PC-3 (cell line): ENCODE results near the gene OVOL3. TPM values are rescaled to one million over a fixed set of nuclear protein-coding genes. Genes with fewer than 3 reads are reported as not detected.
A peak's percentile ranks its signal among the peaks of the same experiment; 100 is the strongest.

Experiments used
- ATAC-seq: fragments of 200-7000 bp; cut with Tn5 transposase; 2 replicates; pipeline ENCODE4 v1.9.1; 2020; ENCODE audit warnings: mild to moderate bottlenecking, moderate library complexity
- BruUV-seq: library from RNA; stranded (reverse); fragments of 400-500 nt; replicated peaks from 2 replicates; lab custom pipeline; 2021; lab: Mats Ljungman, UMichigan
- CTCF ChIA-PET: fragments of 300-600 bp; sonication (Branson Sonifier 250); formaldehyde crosslinking; loops from one replicate; lab custom pipeline; 2022; ENCODE audit warnings: antibody characterized with exemption; lab: Charles Lee
- POLR2A ChIA-PET: fragments of 300-600 bp; sonication (Branson Sonifier 250); formaldehyde crosslinking; loops from one replicate; lab custom pipeline; 2022; ENCODE audit warnings: antibody characterized with exemption; ENCODE audit not compliant: unreplicated experiment; lab: Charles Lee
- DNase-seq: peaks from one replicate; pipeline ENCODE4 v3.0.0-alpha.2; 2015
- H2AFZ ChIP-seq: fragments of 300-600 bp; sonication (generic); 2 replicates; pipeline ENCODE4 v1.6.0; 2016; ENCODE audit warnings: antibody characterized with exemption, low read length
- H3F3A ChIP-seq: fragments of 300-600 bp; sonication (generic); one replicate; pipeline ENCODE4 v1.6.0; 2017; ENCODE audit warnings: antibody characterized with exemption, low read length, control low read depth, mild to moderate bottlenecking; ENCODE audit not compliant: unreplicated experiment
- H3K27ac ChIP-seq: fragments of 300-600 bp; sonication (generic); 2 replicates; pipeline ENCODE4 v1.5.1; 2016; ENCODE audit warnings: mild to moderate bottlenecking, low read length
- H3K27me3 ChIP-seq: fragments of 300-600 bp; sonication (generic); 2 replicates; pipeline ENCODE4 v1.6.1; 2016; ENCODE audit warnings: low read length, mixed read lengths
- H3K36me3 ChIP-seq: fragments of 300-600 bp; sonication (generic); 2 replicates; pipeline ENCODE4 v1.6.1; 2016; ENCODE audit warnings: low read depth, mixed run types, low read length, mixed read lengths
- H3K4me1 ChIP-seq: fragments of 300-600 bp; sonication (generic); 2 replicates; pipeline ENCODE4 v1.5.1; 2016; ENCODE audit warnings: low read length; ENCODE audit not compliant: insufficient read depth
- H3K4me2 ChIP-seq: fragments of 300-600 bp; sonication (generic); 2 replicates; pipeline ENCODE4 v1.6.0; 2016; ENCODE audit warnings: low read length
- H3K4me3 ChIP-seq: fragments of 300-600 bp; sonication (generic); 2 replicates; pipeline ENCODE4 v1.5.1; 2016; ENCODE audit warnings: mild to moderate bottlenecking, low read length, mixed read lengths
- H3K79me2 ChIP-seq: fragments of 300-600 bp; sonication (generic); 2 replicates; pipeline ENCODE4 v1.6.1; 2017; ENCODE audit warnings: low read length, mixed read lengths
- H3K9ac ChIP-seq: fragments of 300-600 bp; sonication (generic); 2 replicates; pipeline ENCODE4 v1.6.0; 2016; ENCODE audit warnings: mild to moderate bottlenecking, low read length
- H3K9me2 ChIP-seq: fragments of 300-600 bp; sonication (generic); replicated peaks from 2 replicates; pipeline ENCODE4 v1.6.1; 2016; ENCODE audit warnings: mixed run types, low read length, mixed read lengths
- H3K9me3 ChIP-seq: fragments of 300-600 bp; sonication (generic); 2 replicates; pipeline ENCODE4 v1.6.1; 2016; ENCODE audit warnings: low read length, mixed read lengths
- H4K20me1 ChIP-seq: fragments of 300-600 bp; sonication (generic); 2 replicates; pipeline ENCODE4 v1.6.1; 2016; ENCODE audit warnings: low read length, mixed read lengths
- EZH2 ChIP-seq: fragments of 300-600 bp; sonication (generic); IDR thresholded peaks from one replicate; pipeline ENCODE4 v1.6.1; 2017; ENCODE audit warnings: antibody characterized with exemption, mild to moderate bottlenecking, low read length; ENCODE audit not compliant: unreplicated experiment
- EZH2phosphoT487 ChIP-seq: fragments of 300-600 bp; sonication (generic); IDR thresholded peaks from 2 replicates; pipeline ENCODE4 v1.6.1; 2018; ENCODE audit warnings: mild to moderate bottlenecking, antibody characterized with exemption, low read length, borderline replicate concordance
- intact Hi-C: fragments of 100-400 bp; cut with micrococcal nuclease; formaldehyde crosslinking; loops from 2 replicates; pipeline ENCODE4 v1.9.0; 2023
- total RNA-seq: library from RNA; depleted of rRNA; stranded (reverse); fragments of >200 nt; gene quantifications from 2 replicates; pipeline ENCODE4 v1.2.3, GENCODE V29; 2014
- TF ChIP-seq, protein P1 (sequence below): fragments of 300-600 bp; sonication (generic); conservative IDR thresholded peaks from 2 replicates; pipeline ENCODE4 v1.5.1; 2017; ENCODE audit warnings: antibody characterized with exemption, low read depth, mild to moderate bottlenecking, low read length

The OVOL3 gene
- total RNA-seq, 1 experiment from 2014 or later = not detected

DNA sequence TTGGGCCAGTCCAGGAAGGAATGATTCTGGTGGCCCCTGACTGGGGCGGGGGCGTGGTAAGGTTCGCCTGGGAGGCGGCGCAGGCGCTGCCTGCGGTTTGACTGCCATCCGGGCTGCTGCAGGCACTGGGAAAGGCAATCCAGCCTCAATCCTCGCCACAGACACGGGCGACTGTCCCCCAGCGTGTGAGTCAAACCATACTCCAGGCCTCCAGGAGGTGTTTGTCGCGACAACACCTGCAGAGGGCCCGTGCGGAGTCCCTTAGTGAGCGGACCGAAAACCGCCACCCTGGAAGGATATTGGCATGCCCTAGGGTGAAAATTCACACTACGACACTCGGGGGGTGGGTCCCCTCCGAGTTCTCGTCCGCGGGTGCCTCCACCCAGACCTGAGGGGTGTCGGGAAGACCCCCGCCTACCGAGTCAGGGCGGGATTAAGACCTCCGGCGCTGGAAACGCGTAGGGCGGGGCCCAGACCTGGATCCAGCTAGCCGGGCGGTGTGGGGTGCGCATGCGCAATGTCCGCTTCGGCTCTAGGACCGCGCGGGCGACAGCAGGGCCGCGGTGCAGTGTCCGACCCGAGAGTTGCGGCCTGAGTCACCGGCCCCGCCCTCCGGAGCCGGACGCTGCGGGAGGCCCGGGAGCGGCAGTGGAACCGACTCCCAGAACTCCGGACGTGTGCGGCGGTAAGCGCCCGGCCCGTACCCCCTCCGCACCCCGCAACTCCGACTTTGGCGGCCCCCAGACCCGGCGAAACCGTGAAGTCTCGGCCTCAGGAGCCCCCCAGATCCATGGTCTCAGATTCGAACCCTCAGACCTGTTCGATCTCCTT, 28.7 kb downstream of the OVOL3 start, which contains the start of gene CAPNS1:
Gene CAPNS1, plus strand, starts transcription at position 594 of the 831 bp plus-strand sequence. CDS start 946 bp downstream, outside the sequence.
- Histone ChIP-seq H4K20me1 (peaks cover 7% of the 10 kb centered on the region; the same call in 1 of the 2 replicates), H2AFZ (peak within 1 kb of the TSS; percentile 92), H3K4me3 (peak within 1 kb of the TSS; percentile 94), H3K36me3 (peaks cover 7% of the 10 kb centered on the region), H3K27me3 (no peaks in the 10 kb centered on the region), H3K4me2 (peak within 1 kb of the TSS; percentile 94), H3K27ac (peak within 1 kb of the TSS; percentile 99), H3K9ac (peak within 1 kb of the TSS; percentile 100), H3F3A (no peaks in the 10 kb centered on the region), H3K79me2 (peaks cover 34% of the 10 kb centered on the region), H3K9me2 (no peaks in the 10 kb centered on the region), H3K4me1 (peaks cover 34% of the 10 kb centered on the region), H3K9me3 (no peaks in the 10 kb centered on the region)
- no peak for TF ChIP-seq EZH2phosphoT487
- TF ChIP-seq, protein P1, sequence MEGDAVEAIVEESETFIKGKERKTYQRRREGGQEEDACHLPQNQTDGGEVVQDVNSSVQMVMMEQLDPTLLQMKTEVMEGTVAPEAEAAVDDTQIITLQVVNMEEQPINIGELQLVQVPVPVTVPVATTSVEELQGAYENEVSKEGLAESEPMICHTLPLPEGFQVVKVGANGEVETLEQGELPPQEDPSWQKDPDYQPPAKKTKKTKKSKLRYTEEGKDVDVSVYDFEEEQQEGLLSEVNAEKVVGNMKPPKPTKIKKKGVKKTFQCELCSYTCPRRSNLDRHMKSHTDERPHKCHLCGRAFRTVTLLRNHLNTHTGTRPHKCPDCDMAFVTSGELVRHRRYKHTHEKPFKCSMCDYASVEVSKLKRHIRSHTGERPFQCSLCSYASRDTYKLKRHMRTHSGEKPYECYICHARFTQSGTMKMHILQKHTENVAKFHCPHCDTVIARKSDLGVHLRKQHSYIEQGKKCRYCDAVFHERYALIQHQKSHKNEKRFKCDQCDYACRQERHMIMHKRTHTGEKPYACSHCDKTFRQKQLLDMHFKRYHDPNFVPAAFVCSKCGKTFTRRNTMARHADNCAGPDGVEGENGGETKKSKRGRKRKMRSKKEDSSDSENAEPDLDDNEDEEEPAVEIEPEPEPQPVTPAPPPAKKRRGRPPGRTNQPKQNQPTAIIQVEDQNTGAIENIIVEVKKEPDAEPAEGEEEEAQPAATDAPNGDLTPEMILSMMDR = no peak; the same call in 1 of the 2 replicates
- no TSS peak for BruUV-seq
- CTCF ChIA-PET = no interaction called here
- POLR2A ChIA-PET = interaction anchor here (0.6 to 0.8 kb wide), 2 partner anchors 11 to 12 kb away, joined by 3 to 5 read pairs; no protein-coding TSS in a partner anchor
- ATAC-seq = peak; percentile 61
- DNase-seq = peak; percentile 94
- intact Hi-C loops = loop anchor here (2.0 kb wide), 1 partner anchor 13 kb away; no protein-coding TSS in a partner anchor

DNA sequence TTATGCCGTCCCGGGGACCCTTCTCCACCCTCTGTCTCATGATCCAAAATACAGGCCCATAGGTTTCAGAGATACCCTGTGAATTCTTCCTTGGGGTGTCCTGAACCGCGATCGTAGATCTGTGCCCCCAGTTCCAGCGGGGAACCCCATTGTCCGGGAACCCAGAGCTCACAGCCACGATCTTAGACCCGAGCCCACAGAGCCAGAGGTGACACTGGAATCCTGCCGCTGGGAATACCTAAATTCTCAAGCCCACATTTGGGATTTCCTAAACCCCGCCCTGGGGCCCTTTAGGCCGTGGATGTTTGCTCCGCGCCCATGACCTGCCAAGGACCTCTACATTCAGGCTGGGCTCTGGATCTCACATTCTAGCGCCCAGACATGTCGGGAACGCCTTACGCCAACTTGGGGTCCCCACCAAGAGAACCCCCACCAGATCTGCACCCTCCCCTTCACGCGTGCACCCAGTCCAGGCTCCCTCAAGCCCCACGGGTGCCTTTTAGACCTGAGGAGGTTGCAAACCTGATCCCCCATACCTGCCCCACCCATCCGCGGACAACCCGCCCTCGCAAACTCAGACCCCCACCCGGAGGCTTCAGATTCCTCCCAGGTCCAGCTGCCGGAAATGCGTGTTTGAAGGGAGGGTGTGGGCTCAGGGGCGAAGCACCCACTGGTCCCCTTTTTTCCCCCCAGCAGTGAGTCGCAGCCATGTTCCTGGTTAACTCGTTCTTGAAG, 29.5 kb downstream of the OVOL3 start:
- Histone ChIP-seq H3K4me1 (peaks cover 34% of the 10 kb centered on the region), H3K9ac (peak overlapping the region; percentile 100), H2AFZ (peak overlapping the region; percentile 21; the same call in 1 of the 2 replicates), H3K79me2 (peaks cover 34% of the 10 kb centered on the region), H3K9me2 (no peaks in the 10 kb centered on the region), H3F3A (no peaks in the 10 kb centered on the region), H3K9me3 (no peaks in the 10 kb centered on the region), H3K36me3 (peaks cover 12% of the 10 kb centered on the region), H3K27me3 (no peaks in the 10 kb centered on the region), H3K4me2 (peak overlapping the region; percentile 94), H4K20me1 (peaks cover 7% of the 10 kb centered on the region; the same call in 1 of the 2 replicates), H3K27ac (peak overlapping the region; percentile 99), H3K4me3 (peak overlapping the region; percentile 94)
- TF ChIP-seq, protein P1 = no peak
- no peak for TF ChIP-seq EZH2phosphoT487
- no peak for TF ChIP-seq EZH2
- CTCF ChIA-PET = no interaction called here
- TSS peak; percentile 96 for BruUV-seq
- POLR2A ChIA-PET = no interaction called here
- DNase-seq (peak; percentile 64), ATAC-seq (peak; percentile 20)
- intact Hi-C loops = loop anchor here (2.0 kb wide), 1 partner anchor 14 kb away; no protein-coding TSS in a partner anchor
